GM21528 (cell line): ENCODE results near the gene SLC39A11.
"Not testable (repeated sequence)": the region's sequence is repeated elsewhere in the genome, so short reads cannot be mapped to it uniquely, and the experiment has no call there.

Experiments
- ATAC-seq: cut with Tn5 transposase; IDR thresholded peaks from one replicate; pipeline ENCODE4 v1.9.1; 2021; ENCODE audit warnings: mild to moderate bottlenecking, moderate library complexity; ENCODE audit not compliant: unreplicated experiment, low FRiP score

Gene SLC39A11

DNA sequence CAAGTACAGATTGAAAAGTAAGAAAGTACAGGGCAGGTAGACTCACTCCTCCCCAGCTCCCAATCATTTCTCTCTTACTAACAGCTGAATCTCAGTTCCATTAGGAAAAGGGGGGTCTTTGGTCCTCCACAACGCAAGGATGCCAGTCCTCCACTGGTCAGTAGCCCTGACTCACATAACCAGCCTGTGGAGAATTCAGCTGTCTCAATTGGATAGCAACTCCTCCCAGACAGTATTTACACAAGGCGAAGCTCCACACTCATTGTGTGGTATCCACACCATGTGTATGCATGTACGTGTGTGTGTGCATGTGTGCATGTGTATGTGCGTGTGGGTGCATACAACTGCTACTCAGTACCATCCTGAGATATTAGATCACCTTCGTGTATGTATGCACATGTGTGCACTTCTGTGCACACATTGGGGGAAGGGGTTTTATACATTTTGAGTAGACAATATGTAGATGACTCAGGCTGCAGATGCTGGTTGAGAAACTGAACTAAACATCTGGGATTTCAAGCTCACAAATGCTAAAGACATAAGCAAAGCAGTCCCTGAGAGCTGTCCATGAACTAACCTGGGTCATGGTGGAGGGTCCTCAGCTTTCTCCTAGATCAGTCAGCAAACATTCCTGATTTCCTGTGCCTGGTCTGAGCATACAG lies 240.1 kb downstream of the SLC39A11 start:
- no peak for ATAC-seq

DNA sequence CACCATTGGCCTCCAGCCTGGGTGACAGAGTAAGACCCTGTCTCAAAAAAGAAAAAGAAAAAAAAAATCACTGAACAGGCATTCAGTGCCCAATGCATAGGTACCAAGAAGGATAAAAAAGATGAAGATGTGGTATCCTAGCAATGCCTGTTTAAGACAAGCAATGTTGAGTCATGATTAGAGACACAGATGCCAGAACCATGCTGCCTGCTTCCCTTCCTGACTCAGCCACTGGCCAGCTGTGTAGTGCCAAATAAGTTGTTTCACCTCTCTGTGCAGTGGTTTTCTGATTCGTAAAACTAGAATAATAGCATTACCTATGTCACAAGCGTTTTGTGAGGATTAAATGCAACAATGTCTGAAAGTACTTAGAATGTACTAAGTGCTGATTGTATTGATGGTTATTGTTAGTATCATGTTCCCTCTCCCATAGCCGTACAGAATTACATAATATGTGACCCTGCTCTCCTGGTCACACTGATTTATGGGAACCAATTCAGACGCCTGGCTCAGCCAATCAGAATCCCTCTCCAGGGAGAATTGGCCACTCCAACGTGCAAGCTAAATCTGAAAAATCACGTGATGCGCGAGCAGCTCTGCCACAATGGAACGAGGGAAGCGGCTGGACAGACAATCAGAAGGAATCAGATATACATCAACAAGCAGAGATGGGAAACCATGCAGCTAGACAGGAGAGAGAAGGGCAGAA lies 241.9 kb downstream of the SLC39A11 start:
- ATAC-seq, result no peak

DNA sequence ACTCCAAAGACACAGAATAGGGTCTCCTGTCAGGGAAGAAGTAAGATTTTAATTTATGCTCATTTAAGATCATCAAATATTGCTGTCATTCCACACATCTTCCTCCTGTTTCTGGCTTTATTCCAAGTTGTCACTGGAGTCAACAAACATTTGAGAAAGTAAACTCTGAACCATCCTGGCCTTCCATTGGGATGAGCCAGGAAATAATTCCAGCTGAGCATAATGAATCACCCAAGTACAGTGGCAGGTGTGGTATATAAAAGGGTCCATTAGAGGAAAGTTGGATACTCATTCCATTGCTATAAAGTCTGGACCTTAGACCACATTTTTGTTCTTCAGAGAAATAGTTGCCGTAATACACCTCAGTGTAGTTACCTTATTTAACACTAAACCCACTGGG lies 246.1 kb downstream of the SLC39A11 start:
- ATAC-seq, result no peak

DNA sequence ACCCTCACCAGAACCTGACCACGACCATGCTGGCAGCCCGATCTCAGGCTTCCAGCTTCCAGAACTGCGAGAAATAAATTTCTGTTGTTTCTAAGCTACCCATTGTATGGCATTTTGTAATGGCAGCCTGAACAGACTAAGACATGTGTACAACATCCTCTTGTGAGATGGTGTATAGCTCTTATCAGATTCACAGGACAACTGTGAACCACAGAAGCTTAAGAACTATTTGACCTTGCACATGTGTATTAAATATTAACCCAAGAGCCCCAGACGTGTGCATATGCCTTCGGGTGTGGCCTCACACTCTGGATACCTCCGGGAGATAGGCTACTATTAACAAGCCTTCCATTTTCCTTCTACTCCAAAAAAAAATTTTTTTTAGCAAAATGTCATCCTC lies 248.9 kb downstream of the SLC39A11 start:
- ATAC-seq, result no peak

DNA sequence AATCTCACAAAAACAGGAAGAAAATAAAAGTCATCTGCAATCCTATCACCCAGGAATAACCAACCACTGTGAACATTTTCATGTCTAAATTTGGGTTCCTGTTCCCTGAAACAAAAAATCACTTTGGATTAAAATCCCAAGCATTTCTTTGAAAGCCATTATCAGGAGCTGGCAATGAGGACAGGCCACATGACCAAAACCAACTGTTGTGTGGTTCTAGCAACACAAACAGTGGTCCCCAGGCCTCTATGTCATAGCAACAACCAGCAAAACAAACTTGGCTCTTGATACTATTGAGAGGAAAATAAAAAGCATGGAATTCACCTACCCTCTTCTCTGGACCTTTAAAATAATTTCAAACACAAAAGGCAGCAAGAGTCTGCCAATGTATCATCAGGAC lies 252.5 kb downstream of the SLC39A11 start:
- ATAC-seq, result no peak

DNA sequence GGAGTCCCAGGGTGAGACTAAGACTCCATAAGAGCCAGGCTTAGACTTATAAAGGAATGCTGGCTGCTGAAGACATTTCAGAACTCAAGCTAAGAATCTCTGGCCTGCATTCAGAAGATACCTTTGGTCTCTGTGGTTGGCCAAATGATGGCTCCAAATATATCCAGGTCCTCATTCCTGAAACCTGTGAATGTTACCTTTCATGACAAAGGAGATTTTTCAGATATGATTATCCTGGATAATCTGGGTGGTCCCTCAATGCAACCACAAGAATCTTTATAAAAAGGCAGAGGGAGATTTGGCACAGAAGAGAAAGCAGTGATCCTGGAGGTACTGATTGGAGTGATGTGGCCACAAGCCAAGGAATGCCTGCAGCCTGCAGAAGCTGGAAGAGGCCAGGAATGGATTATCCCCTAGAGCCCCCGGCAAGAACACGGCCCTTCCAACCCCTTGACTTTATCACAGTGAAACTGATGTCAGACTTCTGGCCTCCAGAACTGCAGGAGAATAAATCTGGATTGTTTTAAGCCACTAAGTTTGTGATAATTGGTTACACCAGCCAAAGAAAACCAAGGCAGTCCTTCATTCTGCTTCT lies 253.3 kb downstream of the SLC39A11 start:
- ATAC-seq, result no peak

DNA sequence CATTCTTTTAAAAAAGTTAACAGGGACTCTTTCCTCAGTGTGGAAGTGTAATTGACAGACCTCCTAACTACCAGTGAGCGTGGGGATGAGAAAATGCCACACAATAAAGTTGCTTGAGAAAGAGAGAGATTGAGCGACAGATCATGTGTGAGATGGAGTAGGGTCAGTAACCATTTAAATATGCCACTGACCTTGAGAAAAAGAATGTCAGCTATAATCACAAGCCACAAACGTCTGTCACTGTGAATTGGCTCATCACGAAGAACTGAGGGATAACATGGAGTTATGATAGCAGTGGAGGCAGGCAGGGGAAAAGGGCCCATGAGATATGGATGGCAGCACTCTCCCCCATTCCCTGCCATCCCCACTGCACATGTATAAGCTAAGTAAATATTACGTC lies 253.9 kb downstream of the SLC39A11 start:
- no peak for ATAC-seq

DNA sequence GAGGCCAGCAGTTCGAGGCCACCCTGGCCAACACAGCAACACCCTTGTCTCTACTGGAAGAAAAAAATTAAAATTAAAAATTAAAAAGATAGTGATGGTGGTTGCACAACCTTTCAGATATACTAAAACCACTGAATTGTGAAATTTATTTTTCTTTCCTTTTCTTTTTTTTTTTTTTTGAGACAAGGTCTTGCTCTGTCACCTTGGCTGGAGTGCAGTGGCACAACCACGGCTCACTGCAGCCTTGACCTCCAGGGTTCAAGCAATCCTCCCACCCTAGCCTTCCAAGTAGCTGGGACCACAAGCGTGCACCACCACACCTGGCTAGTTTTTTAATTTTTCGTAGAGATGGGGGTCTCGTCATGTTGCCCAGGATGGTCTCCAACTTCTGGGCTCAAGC lies 254.4 kb downstream of the SLC39A11 start:
- no peak for ATAC-seq

DNA sequence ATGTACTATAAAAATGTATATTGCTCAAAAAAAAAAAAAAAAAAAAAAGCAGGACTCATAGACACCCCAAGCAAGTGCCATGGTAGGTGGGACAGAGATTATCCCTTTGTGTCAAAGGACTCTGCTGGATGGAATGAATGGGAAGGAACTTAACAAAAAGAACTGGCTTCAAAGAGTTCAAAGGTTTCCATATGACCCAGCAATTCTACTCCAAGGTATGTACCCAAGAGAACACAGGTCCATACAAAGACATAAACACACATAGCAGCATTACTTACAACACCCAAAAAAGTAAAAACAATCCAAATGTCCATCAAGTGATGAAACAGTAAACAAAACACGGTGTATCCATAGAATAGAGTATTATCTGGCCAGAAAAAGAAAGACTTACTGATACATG lies 255.2 kb downstream of the SLC39A11 start:
- no peak for ATAC-seq

DNA sequence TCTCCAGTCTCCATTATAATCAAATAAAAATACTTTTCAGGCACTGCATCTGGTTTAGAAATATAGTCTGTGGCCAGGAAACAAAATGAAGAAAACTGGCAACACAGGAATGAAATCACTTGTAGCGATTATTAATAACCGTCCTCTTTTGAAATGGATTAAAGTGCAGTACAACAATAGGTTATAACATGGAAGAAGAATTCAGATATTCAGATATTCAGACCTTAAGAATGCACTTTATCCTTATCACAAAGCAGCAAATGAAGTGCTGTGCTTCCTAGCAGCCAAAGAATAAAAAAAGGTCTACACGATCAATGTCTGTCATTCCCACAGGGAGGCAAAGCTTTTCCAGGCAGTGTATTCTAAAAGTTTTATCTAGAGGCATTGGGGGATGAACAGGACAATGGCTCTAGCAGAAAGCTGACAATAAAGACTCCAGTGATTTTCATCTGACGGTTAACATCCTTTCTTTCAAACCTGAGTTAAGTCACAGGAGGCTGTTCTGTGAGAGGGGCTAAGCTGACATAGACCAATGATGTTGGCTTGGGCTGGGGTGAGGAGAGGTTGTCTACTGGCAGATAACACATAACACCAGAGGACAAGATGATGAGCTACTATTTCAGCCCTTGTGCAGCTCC lies 259.2 kb downstream of the SLC39A11 start:
- no peak for ATAC-seq

DNA sequence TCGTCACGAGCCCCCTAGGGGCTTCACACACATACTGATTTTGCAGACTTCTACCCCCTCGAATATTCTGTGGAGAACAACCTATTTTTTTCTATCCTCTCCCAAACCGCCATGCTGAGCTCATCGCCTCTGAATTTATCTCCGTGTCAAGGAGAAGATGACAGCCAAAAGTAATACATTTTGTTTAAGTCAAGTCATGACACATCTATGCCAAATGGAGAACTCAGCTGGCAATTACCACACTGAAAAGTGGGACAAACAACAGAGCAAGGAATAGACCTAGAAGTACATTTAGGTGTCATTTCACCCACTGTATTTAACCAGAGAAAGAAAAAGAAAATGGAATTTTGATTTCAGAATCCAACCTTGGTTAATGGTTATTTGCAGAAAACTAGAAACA lies 260.2 kb downstream of the SLC39A11 start:
- no peak for ATAC-seq

DNA sequence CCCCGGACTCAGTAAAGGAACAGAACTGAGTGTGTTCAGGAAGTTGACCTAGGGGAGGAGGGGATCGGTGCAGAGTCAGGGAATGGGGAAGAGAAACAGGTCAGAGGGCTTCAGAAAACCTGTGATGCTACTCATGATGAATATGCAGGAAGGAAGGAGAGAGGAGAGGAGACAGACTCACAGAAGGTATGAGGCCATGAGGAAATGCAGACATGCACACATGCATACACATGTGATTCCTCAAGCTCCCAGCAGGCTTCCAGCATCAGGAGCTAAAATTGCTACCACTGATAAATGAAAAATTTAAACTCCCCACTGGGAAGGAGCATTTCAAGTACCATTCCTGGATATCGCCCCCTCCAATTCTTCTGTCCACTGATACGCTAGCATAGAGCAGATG lies 262.6 kb downstream of the SLC39A11 start:
- no peak for ATAC-seq

DNA sequence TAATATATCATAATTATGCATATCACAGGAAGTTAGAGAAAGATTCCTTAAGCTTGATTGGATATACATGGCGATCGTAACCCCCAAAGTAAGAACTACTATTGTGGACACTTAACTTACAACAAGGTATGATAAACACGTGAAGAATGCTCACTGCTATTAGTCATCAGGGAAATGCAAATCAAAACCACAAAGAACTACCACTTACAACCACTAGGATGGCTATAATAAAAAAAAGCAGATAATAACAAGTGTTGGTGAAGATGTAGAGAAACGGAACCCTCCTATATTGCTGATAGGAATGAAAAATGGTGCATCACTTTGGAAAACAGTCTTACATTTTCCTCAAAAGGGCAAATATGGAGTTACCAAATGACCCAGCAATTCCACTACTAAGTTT lies 265.9 kb downstream of the SLC39A11 start:
- ATAC-seq, result no peak

DNA sequence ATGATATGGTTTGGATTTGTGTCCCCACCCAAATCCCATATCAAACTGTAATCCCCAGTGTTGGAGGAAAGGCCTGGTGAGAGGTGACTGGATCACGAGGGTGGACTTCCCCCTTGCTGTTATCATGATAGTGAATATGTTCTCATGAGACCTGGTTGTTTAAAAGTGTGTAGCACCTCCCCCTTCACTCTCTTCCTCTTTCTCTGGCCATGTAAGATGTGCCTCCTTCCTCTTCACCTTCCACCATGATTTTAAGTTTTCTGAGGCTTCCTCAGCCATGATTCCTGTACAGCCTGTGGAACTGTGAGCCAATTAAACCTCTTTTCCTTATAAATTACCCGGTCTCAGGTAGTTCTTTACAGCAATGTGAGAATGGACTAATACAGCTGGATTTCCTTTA lies 266.4 kb downstream of the SLC39A11 start:
- ATAC-seq, result not testable (repeated sequence)

DNA sequence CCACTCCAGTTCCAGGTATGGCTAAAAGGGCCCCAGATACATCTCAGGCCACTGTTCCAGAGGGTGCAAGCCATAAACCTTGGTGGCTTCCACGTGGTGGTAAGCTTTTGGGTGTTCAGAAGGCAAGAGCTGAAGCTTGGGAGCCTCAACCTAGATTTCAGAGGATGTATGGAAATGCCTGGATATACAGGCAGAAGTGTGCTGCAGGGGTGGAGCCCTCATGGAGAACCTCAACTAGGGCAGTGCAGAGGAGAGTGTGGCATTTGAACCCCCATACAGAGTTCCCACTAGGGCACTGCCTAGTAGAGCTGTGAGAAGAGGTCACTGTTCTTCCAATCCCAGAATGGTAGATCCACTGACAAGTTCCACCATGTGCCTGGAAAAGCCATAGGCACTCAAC lies 267.3 kb downstream of the SLC39A11 start:
- ATAC-seq, result no peak

DNA sequence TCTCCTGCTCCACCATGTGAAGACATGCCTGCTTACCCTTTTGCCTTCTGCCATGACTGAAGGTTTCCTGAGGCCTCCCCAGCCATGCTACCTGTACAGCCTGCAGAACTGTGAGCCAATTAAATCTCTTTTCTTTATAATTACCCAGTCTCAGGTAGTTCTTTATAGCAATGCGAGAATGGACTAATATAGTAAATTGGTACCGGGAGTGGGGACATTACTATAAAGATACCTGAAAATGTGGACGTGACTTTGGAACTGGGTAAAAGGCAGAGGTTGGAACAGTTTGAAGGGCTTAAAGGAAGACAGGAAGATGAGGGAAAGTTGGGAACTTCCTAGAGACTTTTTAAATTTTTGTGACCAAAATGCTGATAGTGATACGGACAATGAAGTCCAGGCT lies 268.2 kb downstream of the SLC39A11 start:
- ATAC-seq, result not testable (repeated sequence)

DNA sequence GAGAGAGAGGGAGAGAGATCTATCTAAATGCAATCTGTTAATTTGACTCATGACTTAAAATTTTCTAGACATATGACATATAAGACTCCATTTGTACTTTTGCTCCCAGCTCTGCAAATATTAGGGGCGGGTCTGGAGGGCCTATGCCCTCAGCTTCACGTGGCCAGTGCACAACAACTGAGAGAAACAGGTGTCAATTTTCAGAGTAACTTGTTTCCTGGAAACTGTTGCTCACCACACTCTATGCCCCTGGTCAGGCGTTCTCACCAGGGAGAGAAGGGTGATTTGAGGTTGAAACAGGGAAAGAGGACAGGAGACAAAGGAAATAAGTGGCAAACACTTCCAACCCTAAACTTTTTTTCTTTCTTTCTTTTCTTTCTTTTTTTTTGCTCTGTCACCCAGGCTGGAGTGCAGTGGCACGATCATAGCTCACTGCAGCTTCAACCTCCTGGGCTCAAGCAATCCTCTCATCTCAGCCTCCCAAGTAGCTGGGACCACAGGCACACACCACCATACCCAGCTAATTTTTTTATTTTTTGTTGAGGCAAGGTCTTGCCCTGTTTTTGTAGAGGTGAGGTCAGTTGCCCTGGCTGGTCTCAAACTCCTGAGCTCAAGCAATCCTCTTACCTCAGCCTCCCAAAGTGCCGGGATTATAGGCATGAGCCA lies 270.0 kb downstream of the SLC39A11 start:
- no peak for ATAC-seq

DNA sequence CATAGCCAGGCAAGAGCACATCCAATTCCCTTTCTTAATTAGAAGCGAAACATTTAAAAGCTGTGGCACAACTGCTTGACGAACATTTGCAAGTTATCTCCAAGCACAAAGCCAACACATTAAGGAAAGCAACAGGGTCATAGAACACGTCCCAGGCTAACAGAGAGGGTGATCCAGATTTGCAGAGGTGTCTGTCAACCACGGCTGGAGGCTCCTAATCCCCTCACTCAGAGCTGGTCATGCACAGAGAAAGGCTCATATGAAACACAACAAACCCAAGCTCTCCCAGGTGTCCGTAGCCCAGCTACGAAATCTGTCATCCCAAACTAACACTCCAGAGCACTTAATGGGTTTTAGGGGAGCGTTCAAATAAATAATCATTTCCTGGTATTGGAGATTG lies 276.1 kb downstream of the SLC39A11 start:
- no peak for ATAC-seq

DNA sequence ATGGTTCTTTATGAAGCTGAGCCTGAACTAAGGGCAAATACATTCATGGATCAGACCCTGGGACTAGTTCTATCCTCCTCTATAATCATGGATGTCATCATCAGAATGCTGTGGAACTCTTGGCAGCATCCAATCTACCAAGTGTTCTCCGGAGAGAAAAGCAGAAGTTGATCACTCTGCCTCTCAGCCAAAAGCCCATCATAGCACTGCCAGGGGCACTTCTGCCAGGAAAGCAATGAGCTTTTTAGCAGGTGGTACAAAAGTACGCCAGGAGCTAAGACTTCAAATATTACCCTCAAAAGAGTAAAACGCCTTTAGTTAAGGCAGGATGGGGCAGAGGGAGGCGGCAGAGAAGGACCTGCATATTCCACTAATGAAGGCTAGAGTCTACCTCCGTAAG lies 279.0 kb downstream of the SLC39A11 start:
- no peak for ATAC-seq

DNA sequence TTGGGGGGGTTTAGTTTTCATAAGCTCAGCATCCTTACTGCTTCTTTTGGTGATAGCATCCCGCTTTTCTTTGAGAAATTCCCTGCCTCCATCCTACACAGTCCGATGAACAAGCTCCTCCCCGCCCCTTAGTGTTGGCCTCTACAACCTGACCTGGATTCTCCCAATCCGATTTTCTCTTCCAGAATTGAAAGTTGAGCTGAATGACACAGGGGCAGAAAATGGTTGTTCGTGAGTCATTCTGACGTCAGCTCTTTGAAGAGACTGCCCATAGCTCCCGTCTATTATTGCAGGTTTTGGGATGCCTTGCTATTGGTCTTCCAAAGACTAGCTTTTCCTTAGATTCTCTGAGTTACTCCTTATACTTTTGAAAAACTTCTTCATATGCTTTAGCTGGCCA lies 279.7 kb downstream of the SLC39A11 start:
- no peak for ATAC-seq
